GM03348 (cell line): ENCODE data around the gene RAB9A.
"Not testable (repeated sequence)": the region's sequence is repeated elsewhere in the genome, so short reads cannot be mapped to it uniquely, and the experiment has no call there.

Experiments
- DNase-seq: peaks from one replicate; pipeline ENCODE4 v3.0.0; 2012; ENCODE audit warnings: low spot score

RAB9A gene

GRCh38 chrX:13688958-13689740, at the start of gene RAB9A:
TSS of gene RAB9A (plus strand) at chrX:13689128. CDS start at chrX:13708747, 19,619 bp downstream.
- DNase-seq = peak; percentile 93

- not testable (repeated sequence) for DNase-seq
Measured at GRCh38 chrX:13641684-13642083, 47.2 kb upstream of the RAB9A start.

- no peak for DNase-seq
Measured at GRCh38 chrX:13645464-13646153, 43.3 kb upstream of the RAB9A start.

- DNase-seq = peak; percentile 54
Measured at GRCh38 chrX:13646154-13646549, 42.8 kb upstream of the RAB9A start.

GRCh38 chrX:13647709-13648212, 41.2 kb upstream of the RAB9A start:
- no peak for DNase-seq

GRCh38 chrX:13648336-13648735, 40.6 kb upstream of the RAB9A start:
- DNase-seq = not testable (repeated sequence)

- peak; percentile 16 for DNase-seq
Measured at GRCh38 chrX:13649838-13650237, 39.1 kb upstream of the RAB9A start.

- no peak for DNase-seq
Measured at GRCh38 chrX:13650318-13650717, 38.6 kb upstream of the RAB9A start.

- DNase-seq = no peak
Measured at GRCh38 chrX:13651150-13651549, 37.8 kb upstream of the RAB9A start.

- DNase-seq = peak; percentile 61
Measured at GRCh38 chrX:13652287-13652793, 36.6 kb upstream of the RAB9A start.

GRCh38 chrX:13652850-13653693, 35.9 kb upstream of the RAB9A start, which contains the start of gene TCEANC:
TSS of gene TCEANC (plus strand) at chrX:13653141. CDS start at chrX:13662509, 9,368 bp downstream.
- peak; percentile 93 for DNase-seq

GRCh38 chrX:13654116-13654515, 34.8 kb upstream of the RAB9A start:
- no peak for DNase-seq

- DNase-seq = no peak
Measured at GRCh38 chrX:13655674-13656073, 33.3 kb upstream of the RAB9A start.

- peak; percentile 12 for DNase-seq
Measured at GRCh38 chrX:13658602-13659001, 30.3 kb upstream of the RAB9A start.

- DNase-seq = peak; percentile 10
Measured at GRCh38 chrX:13659063-13659462, 29.9 kb upstream of the RAB9A start.

GRCh38 chrX:13661735-13662288, 27.1 kb upstream of the RAB9A start:
- DNase-seq = no peak

GRCh38 chrX:13662355-13662791, 26.6 kb upstream of the RAB9A start:
- peak; percentile 42 for DNase-seq

- DNase-seq = no peak
Measured at GRCh38 chrX:13664020-13664419, 24.9 kb upstream of the RAB9A start.

GRCh38 chrX:13666836-13667235, 22.1 kb upstream of the RAB9A start:
- no peak for DNase-seq

GRCh38 chrX:13667919-13668318, 21.0 kb upstream of the RAB9A start:
- DNase-seq = no peak

- DNase-seq = peak; percentile 62
Measured at GRCh38 chrX:13669246-13669737, 19.6 kb upstream of the RAB9A start.
